ENCODE data around the gene KRT5.

GRCh38 chr12:52517888-52518287, 2.3 kb downstream of the KRT5 start:
- TF ChIP-seq CTCF (conservative IDR thresholded peaks at IDR 0.05; ENCODE audit: low read depth in 2 of 2) = no peak
- TF ChIP-seq POLR2AphosphoS5 (IDR thresholded peaks at IDR 0.05; ENCODE audit: low read depth) = no peak
- no peak for TF ChIP-seq CREB1 (CRISPR knock-in tag; IDR thresholded peaks at IDR 0.05; ENCODE audit: low read depth)
- TF ChIP-seq EZH2phosphoT487 (IDR thresholded peaks at IDR 0.05; ENCODE audit: unreplicated experiment) = no peak
- no peak for TF ChIP-seq EZH2 (IDR thresholded peaks at IDR 0.05; ENCODE audit: low read depth, unreplicated experiment)
- TF ChIP-seq NANOG (IDR thresholded peaks at IDR 0.05; ENCODE audit: borderline replicate concordance) = no peak
- TF ChIP-seq, protein P1, sequence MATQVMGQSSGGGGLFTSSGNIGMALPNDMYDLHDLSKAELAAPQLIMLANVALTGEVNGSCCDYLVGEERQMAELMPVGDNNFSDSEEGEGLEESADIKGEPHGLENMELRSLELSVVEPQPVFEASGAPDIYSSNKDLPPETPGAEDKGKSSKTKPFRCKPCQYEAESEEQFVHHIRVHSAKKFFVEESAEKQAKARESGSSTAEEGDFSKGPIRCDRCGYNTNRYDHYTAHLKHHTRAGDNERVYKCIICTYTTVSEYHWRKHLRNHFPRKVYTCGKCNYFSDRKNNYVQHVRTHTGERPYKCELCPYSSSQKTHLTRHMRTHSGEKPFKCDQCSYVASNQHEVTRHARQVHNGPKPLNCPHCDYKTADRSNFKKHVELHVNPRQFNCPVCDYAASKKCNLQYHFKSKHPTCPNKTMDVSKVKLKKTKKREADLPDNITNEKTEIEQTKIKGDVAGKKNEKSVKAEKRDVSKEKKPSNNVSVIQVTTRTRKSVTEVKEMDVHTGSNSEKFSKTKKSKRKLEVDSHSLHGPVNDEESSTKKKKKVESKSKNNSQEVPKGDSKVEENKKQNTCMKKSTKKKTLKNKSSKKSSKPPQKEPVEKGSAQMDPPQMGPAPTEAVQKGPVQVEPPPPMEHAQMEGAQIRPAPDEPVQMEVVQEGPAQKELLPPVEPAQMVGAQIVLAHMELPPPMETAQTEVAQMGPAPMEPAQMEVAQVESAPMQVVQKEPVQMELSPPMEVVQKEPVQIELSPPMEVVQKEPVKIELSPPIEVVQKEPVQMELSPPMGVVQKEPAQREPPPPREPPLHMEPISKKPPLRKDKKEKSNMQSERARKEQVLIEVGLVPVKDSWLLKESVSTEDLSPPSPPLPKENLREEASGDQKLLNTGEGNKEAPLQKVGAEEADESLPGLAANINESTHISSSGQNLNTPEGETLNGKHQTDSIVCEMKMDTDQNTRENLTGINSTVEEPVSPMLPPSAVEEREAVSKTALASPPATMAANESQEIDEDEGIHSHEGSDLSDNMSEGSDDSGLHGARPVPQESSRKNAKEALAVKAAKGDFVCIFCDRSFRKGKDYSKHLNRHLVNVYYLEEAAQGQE (IDR thresholded peaks at IDR 0.05; ENCODE audit: unreplicated experiment) = no peak
- TF ChIP-seq ZNF114 (CRISPR knock-in tag; IDR thresholded peaks at IDR 0.05) = no peak
